SK-MEL-5 (cell line): ENCODE measurements around the gene CHMP2A. TPM values are rescaled to one million over a fixed set of nuclear protein-coding genes. Genes with fewer than 3 reads are reported as not detected.

Experiments
- small RNA-seq, 2 experiments: library from RNA; depleted of rRNA; stranded (forward); fragments of <200 nt; gene quantifications; one replicate each; pipeline ENCODE3, GENCODE V24; 2014
- total RNA-seq: library from RNA; depleted of rRNA; stranded (reverse); fragments of >200 nt; shearing (Covaris generic); gene quantifications from 2 replicates; pipeline ENCODE4 v1.2.3, GENCODE V29; 2014; rRNA removed

CHMP2A gene
- total RNA-seq, 1 experiment from 2014 or later, result 82.6 TPM

Small RNA genes within 50 kb of the gene (small RNA-seq; reads per million reads assigned to genes)
- gene MIR6807, result 0 reads per million in 2 experiments
- 0 to 0.02 reads per million in 2 experiments for gene RN7SL525P

Other genes starting within 250 kb of the CHMP2A start
- gene ERVK3-1, start 249.7 kb downstream of the CHMP2A start, total RNA-seq, result 48.0 and 48.1 TPM in 2 replicates
- 2.9 and 3.2 TPM in 2 replicates for gene ZSCAN22, start 228.1 kb downstream of the CHMP2A start, total RNA-seq
- gene A1BG, start 201.6 kb downstream of the CHMP2A start, total RNA-seq, result 18.7 and 23.4 TPM in 2 replicates
- 0.40 and 1.3 TPM in 2 replicates for gene ZNF497, start 192.4 kb downstream of the CHMP2A start, total RNA-seq
- 0.40 and 0.87 TPM in 2 replicates for gene ZNF837, start 174.1 kb downstream of the CHMP2A start, total RNA-seq
- gene RPS5, start 167.8 kb downstream of the CHMP2A start, total RNA-seq, result 1,789 and 1,795 TPM in 2 replicates
- gene RNF225, start 159.4 kb downstream of the CHMP2A start, total RNA-seq, result not detected in 2 replicates
- 12.5 and 13.9 TPM in 2 replicates for gene ZNF584, start 146.5 kb downstream of the CHMP2A start, total RNA-seq
- 0.16 and 0.35 TPM in 2 replicates for gene ZNF132, start 115.0 kb downstream of the CHMP2A start, total RNA-seq
- gene ZNF324B, start 103.5 kb downstream of the CHMP2A start, total RNA-seq, result 6.8 TPM in 2 replicates
- 6.3 and 7.7 TPM in 2 replicates for gene ZNF324, start 88.0 kb downstream of the CHMP2A start, total RNA-seq
- gene ZNF446, start 78.8 kb downstream of the CHMP2A start, total RNA-seq, result 7.6 and 8.7 TPM in 2 replicates
- gene SLC27A5, start 43.1 kb downstream of the CHMP2A start, total RNA-seq, result 0.13 and 0.16 TPM in 2 replicates
- 1.9 and 3.3 TPM in 2 replicates for gene ZBTB45, start 35.3 kb downstream of the CHMP2A start, total RNA-seq
- gene TRIM28, start 11.0 kb downstream of the CHMP2A start, total RNA-seq, result 346 and 425 TPM in 2 replicates
- 82.8 and 85.3 TPM in 2 replicates for gene UBE2M, start 3.5 kb upstream of the CHMP2A start, total RNA-seq
- 5.4 and 5.9 TPM in 2 replicates for gene MZF1, start 18.2 kb upstream of the CHMP2A start, total RNA-seq